KMS-11 (cell line): Measurements from ENCODE around the gene SANBR.

Experiments used
- H2AFZ ChIP-seq: fragments of 200-600 bp; sonication (generic); 2 replicates; pipeline ENCODE4 v1.6.1; 2016; ENCODE audit warnings: antibody characterized with exemption, mixed run types, low read depth
- H3K27ac ChIP-seq: fragments of 200-600 bp; sonication (generic); 2 replicates; pipeline ENCODE4 v1.6.1; 2016; ENCODE audit warnings: mild to moderate bottlenecking, mixed run types
- H3K27me3 ChIP-seq: fragments of 200-600 bp; sonication (generic); 2 replicates; pipeline ENCODE4 v1.6.1; 2017; ENCODE audit warnings: mild to moderate bottlenecking, low read depth, mixed run types, moderate library complexity; ENCODE audit not compliant: insufficient read depth
- H3K36me3 ChIP-seq: fragments of 200-600 bp; sonication (generic); 2 replicates; pipeline ENCODE4 v1.6.1; 2017; ENCODE audit warnings: mild to moderate bottlenecking, mixed run types; ENCODE audit not compliant: insufficient read depth
- H3K4me1 ChIP-seq: fragments of 200-600 bp; sonication (generic); 2 replicates; pipeline ENCODE4 v1.6.1; 2016; ENCODE audit warnings: mild to moderate bottlenecking, low read depth, mixed run types; ENCODE audit not compliant: poor library complexity, severe bottlenecking
- H3K4me2 ChIP-seq: fragments of 200-600 bp; sonication (generic); 2 replicates; pipeline ENCODE4 v1.7.0; 2016; ENCODE audit warnings: mild to moderate bottlenecking, mixed run types
- H3K4me3 ChIP-seq: fragments of 200-600 bp; sonication (generic); IDR thresholded peaks from 2 replicates; pipeline ENCODE4 v1.6.1; 2017; ENCODE audit warnings: low read depth, low read length, mixed read lengths; ENCODE audit not compliant: insufficient read depth
- H3K79me2 ChIP-seq: fragments of 200-600 bp; sonication (generic); 2 replicates; pipeline ENCODE4 v1.6.1; 2016; ENCODE audit warnings: low read depth, mixed run types; ENCODE audit not compliant: insufficient read depth
- H3K9ac ChIP-seq: fragments of 200-600 bp; sonication (generic); 2 replicates; pipeline ENCODE4 v1.6.1; 2016; ENCODE audit warnings: mild to moderate bottlenecking, mixed run types
- H4K20me1 ChIP-seq: fragments of 200-600 bp; sonication (generic); 2 replicates; pipeline ENCODE4 v1.6.1; 2016; ENCODE audit warnings: mild to moderate bottlenecking, mixed run types; ENCODE audit not compliant: insufficient read depth
- CTCF ChIP-seq: fragments of 200-600 bp; sonication (generic); conservative IDR thresholded peaks from 2 replicates; pipeline ENCODE4 v1.6.1; 2017; ENCODE audit warnings: low read depth, mild to moderate bottlenecking, antibody characterized with exemption, low read length, moderate library complexity, mixed read lengths

SANBR gene

DNA sequence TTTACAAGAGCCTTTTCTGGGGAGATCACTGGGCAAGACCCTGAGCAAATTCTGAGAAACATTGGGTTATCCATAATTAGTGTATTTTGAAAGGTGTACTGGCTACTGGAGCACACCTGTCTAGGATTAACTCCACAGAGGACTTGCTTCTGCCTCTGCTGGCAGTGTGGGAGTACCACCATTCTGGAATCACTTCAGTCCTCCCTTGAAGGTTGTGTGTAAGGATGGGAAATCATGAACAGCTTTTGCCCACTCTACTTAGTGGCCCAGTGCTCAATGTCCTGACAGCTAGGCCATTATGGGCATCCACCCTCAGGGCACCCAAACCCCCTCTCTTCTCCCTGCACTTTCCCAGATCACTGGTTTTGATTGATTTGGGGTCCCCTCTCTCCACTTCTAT lies 8.1 kb upstream of the SANBR start:
- Histone ChIP-seq H4K20me1 (no peaks in the 10 kb centered on the region), H3K4me1 (peaks cover 7% of the 10 kb centered on the region), H3K9ac (no peak overlapping the region), H3K4me3 (no peak overlapping the region), H2AFZ (no peak overlapping the region), H3K27me3 (no peaks in the 10 kb centered on the region), H3K79me2 (no peaks in the 10 kb centered on the region), H3K27ac (no peak overlapping the region), H3K36me3 (no peaks in the 10 kb centered on the region), H3K4me2 (no peak overlapping the region)
- no peak for TF ChIP-seq CTCF

DNA sequence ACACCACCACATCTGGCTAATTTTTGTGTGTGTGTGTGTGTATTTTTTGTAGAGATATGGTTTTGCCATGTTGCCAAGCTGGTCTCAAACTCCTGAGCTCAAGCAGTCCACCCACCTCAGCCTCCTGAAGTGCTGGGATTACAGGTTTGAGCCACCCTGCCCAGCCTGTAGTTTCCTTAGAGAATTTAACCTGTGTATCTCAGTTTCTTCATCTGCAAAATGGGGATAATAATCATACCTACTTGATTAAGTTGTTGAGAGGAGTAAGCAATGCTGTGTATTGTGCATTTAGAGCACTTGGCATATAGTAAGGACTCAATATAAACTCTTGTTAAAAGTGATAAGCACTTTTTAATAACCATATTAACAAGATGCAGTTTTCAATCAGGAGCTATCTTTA lies 6.3 kb upstream of the SANBR start:
- no peaks in the 10 kb centered on the region for H4K20me1 ChIP-seq
- H3K36me3 ChIP-seq: no peaks in the 10 kb centered on the region
- H3K4me3 ChIP-seq: no peak overlapping the region
- peaks cover 7% of the 10 kb centered on the region for H3K4me1 ChIP-seq
- no peaks in the 10 kb centered on the region for H3K27me3 ChIP-seq
- no peak overlapping the region for H3K4me2 ChIP-seq
- no peak overlapping the region for H3K27ac ChIP-seq
- no peak for TF ChIP-seq CTCF
- H3K79me2 ChIP-seq: no peaks in the 10 kb centered on the region
- no peak overlapping the region for H3K9ac ChIP-seq
- H2AFZ ChIP-seq: no peak overlapping the region

- Histone ChIP-seq H3K4me3 (no peak overlapping the region), H3K36me3 (peaks cover 5% of the 10 kb centered on the region; the same call in 1 of the 2 replicates)
These were observed 8.4 kb downstream of the SANBR start for GRCh38 chr2:61074100-61074499.

GRCh38 chr2:61085883-61086282 lies 20.2 kb downstream of the SANBR start:
- Histone ChIP-seq H3K9ac (no peak overlapping the region), H3K4me2 (no peak overlapping the region), H3K36me3 (no peaks in the 10 kb centered on the region; the same call in 1 of the 2 replicates), H3K27me3 (no peaks in the 10 kb centered on the region), H3K79me2 (no peaks in the 10 kb centered on the region), H2AFZ (no peak overlapping the region), H3K27ac (no peak overlapping the region), H3K4me1 (no peaks in the 10 kb centered on the region), H3K4me3 (no peak overlapping the region), H4K20me1 (no peaks in the 10 kb centered on the region)
- no peak for TF ChIP-seq CTCF

More at GRCh38 chr2:61074100-61074499, 8.4 kb downstream of the SANBR start:
- no peak for TF ChIP-seq CTCF
- no peak overlapping the region for H2AFZ ChIP-seq
- no peak overlapping the region for H3K27ac ChIP-seq
- no peak overlapping the region for H3K4me2 ChIP-seq
- no peaks in the 10 kb centered on the region for H3K4me1 ChIP-seq
- H3K9ac ChIP-seq: no peak overlapping the region
- no peaks in the 10 kb centered on the region for H3K27me3 ChIP-seq
- no peaks in the 10 kb centered on the region for H3K79me2 ChIP-seq
- no peaks in the 10 kb centered on the region for H4K20me1 ChIP-seq

DNA sequence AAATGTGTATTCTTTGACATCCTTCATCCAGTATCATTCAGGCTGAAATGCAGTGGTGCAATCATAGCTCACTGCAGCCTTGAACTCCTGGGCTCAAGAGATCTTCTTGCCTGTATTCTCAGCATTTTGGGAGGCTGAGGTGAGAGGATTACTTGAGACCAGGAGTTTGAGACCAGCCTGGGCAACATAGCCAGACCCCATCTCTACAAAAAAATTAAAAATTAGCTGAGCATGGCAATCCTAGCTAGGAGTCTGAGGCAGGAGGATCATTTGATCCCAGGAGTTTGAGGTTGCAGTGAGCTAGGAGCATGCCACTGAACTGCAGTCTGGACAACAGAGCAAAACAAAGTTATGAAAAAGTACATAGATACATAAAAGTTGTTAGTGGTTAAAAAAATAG lies 24.1 kb downstream of the SANBR start:
- H3K4me2 ChIP-seq: no peak overlapping the region
- H3K27me3 ChIP-seq: no peaks in the 10 kb centered on the region
- H3K27ac ChIP-seq: no peak overlapping the region
- H3K4me1 ChIP-seq: no peaks in the 10 kb centered on the region
- H3K4me3 ChIP-seq: no peak overlapping the region
- no peak for TF ChIP-seq CTCF
- H3K9ac ChIP-seq: no peak overlapping the region
- H4K20me1 ChIP-seq: no peaks in the 10 kb centered on the region
- no peak overlapping the region for H2AFZ ChIP-seq
- no peaks in the 10 kb centered on the region for H3K36me3 ChIP-seq
- H3K79me2 ChIP-seq: no peaks in the 10 kb centered on the region
